Pulmonary artery endothelial cell (primary cell): ENCODE measurements around the gene IL21R. TPM values are rescaled to one million over a fixed set of nuclear protein-coding genes. Genes with fewer than 3 reads are reported as not detected.
"Not testable (repeated sequence)": the region's sequence is repeated elsewhere in the genome, so short reads cannot be mapped to it uniquely, and the experiment has no call there.

Experiments
- DNase-seq: peaks from one replicate; pipeline ENCODE4 v3.0.0-alpha.2; 2011; ENCODE audit warnings: low read depth, low spot score
- total RNA-seq: library from RNA; depleted of rRNA; stranded (reverse); fragments of >200 nt; gene quantifications from 2 replicates; pipeline ENCODE4 v1.2.3, GENCODE V29; 2014

The IL21R gene
- total RNA-seq, 1 donor from 2014 or later: 0.07 TPM

GRCh38 chr16:27400751-27401620 lies 988 bp upstream of the IL21R start:
- DNase-seq: no peak

GRCh38 chr16:27402569-27402963 lies 592 bp downstream of the IL21R start:
- no peak for DNase-seq

GRCh38 chr16:27402964-27403600 lies 1.1 kb downstream of the IL21R start:
- DNase-seq: no peak

GRCh38 chr16:27403601-27403992 lies 1.6 kb downstream of the IL21R start:
- no peak for DNase-seq

GRCh38 chr16:27404163-27404823 lies 2.3 kb downstream of the IL21R start:
- no peak for DNase-seq

- DNase-seq: no peak
Measured at GRCh38 chr16:27405546-27406451, 3.8 kb downstream of the IL21R start.

GRCh38 chr16:27406511-27407128 lies 4.6 kb downstream of the IL21R start:
- DNase-seq: no peak

- DNase-seq: no peak
Measured at GRCh38 chr16:27407133-27407532, 5.2 kb downstream of the IL21R start.

DNA sequence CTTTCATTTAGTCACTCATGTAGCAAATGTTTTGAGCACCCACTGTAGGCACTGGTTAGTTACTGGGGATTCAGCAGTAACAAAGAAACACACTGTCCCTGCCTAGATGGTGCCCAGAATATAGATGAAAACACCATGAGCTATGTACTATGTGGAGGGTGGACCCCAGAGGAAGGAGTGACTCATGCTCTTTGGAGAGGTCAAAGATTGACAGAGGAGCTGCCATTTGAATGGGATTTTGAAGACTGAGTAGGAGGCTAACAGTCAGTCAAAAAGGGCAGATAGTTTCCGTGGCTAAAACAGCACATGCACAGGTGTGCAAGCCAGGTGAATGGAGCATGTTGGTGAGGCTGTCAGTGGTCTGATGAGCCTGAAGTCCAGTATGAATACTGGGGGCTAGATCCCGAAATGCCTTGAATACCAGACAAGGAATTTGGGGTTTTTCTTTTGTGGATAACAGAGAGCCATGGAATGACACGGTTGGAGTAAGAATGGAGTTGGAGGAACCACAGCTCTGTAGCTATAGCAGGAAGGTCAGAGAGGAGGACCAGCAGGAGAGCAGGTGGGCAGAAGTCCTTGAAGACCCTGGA lies 6.1 kb downstream of the IL21R start:
- no peak for DNase-seq

DNA sequence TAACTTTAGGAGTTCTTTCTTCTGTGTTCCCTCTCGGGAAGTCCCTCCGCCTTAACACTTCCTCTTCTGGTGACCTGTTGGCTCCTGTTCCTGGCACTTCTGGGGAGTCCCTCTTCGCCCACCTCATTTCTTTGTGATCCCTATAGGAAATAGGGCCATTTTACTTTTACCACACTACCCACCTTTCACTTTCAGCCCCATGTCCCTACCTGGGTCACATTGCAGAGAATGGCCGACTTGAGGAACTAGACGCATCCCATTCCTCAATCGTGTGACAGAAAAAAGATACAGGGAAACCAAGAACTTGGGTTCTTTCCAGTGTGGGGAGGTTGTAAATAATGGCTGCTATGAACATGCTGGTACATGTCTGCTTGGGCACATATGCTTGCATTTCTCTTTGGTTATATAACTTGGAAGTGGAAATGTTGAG lies 6.6 kb downstream of the IL21R start:
- DNase-seq: no peak

GRCh38 chr16:27409958-27410357 lies 8.0 kb downstream of the IL21R start:
- DNase-seq: not testable (repeated sequence)

DNA sequence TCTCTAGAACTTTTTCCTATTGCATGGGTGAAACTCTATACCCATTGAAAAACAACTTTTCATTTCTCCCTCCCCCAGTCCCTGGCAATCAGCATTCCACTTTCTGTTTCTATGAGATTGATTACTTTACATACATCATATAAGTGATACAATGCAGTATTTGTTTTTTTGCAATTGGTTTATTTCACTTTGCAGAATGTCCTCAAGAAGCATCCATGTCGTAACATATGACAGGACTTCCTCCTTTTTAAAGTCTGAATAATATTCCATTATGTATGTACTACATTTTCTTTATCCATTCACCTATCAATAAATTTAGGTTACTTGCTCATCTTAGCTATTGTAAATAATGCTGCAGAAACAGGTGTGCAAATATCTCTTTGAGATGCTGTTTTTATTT lies 8.8 kb downstream of the IL21R start:
- no peak for DNase-seq

DNA sequence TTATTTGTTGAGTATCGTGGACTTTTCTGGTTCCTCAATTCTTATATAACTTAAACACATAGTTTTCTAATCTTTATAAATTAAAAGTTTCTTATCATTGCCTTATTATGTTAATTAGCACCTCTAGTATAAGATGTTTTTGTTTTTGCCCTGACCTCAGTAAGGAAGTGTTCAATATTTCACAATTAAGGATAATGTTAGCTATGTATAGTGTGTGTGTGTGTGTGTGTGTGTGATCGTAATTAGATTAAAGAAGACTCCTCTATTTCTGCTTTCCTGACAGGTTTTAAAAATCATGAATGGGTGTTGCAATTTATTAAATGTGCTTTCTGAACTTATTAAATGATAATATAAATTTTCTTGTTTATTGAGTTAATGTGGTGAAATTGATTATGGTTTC lies 12.0 kb downstream of the IL21R start:
- DNase-seq: no peak

DNA sequence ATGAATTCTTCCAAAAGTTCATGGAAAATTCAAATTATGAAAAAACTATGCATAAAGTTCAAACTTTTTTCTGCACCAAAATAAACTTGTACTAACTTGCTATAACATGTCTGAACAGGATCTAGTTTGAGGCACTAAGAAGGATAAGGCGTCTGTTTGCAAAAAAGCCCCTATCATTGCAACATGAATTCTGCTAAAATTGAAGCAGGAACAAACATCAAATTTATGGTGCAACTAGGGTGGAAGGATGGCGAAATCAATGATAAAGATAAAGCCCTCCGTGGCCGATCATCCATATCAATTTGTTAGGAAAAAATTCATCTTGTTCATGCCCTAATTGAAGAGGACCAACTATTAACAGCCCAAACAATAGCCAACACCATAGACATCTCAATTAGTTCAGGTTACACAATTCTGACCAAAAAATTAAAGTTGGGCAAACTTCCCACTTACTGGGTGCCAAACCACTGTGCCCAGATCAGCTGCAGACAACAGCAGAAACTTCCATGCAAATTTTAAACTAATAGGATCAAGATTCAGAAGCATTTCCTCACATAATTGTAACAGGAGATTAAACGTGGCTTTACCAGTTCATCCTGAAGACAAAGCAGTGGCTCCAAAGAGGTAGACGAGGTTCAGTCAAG lies 12.9 kb downstream of the IL21R start:
- DNase-seq: no peak

DNA sequence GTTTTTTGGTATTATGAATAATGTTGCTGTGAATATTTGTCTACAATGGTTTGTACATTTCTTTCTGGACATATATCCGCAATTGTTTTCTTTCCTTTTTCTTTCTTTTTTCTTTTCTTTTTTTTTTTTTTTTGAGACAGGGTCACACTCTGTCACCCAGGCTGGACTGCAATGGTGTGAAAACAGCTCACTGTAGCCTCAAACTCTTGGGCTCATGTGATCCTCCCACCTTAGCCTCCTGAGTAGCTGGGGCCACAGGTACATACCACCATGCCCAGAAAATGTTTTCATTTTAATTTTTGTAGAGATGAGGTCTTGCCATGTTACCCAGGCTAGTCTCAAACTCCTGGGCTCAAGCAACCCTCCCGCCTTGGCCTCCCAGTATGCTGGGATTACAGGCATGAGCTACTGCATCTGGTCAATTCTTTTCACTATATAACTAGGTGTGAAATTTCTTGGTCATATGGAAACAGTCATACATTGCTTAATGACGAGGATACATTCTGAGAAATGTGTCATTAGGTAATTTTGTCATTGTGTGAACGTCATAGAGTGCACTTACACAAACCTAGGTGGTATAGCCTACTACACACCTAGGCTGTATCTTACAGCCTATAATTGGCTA lies 15.2 kb downstream of the IL21R start:
- no peak for DNase-seq

GRCh38 chr16:27421961-27422740 lies 20.2 kb downstream of the IL21R start:
- no peak for DNase-seq

GRCh38 chr16:27424772-27425498 lies 23.0 kb downstream of the IL21R start:
- no peak for DNase-seq

GRCh38 chr16:27425961-27426360 lies 24.0 kb downstream of the IL21R start:
- no peak for DNase-seq
